Mammary epithelial cell (primary cell): ENCODE data around the gene BTN1A1.

Source experiments
- CTCF ChIP-seq, 2 donors: IDR thresholded peaks in 1 of 2; conservative IDR thresholded peaks in 1 of 2; 2 replicates each; pipeline ENCODE4 v1.5.1; 2011 to 2012; ENCODE audit warnings: inconsistent platforms in 2 of 2, low read length in 2 of 2, mild to moderate bottlenecking in 2 of 2, control low read depth in 1 of 2, low read depth in 1 of 2; ENCODE audit not compliant: insufficient read depth in 1 of 2; ENCODE audit errors: extremely low read depth in 1 of 2
- EZH2 ChIP-seq: IDR thresholded peaks from 2 replicates; pipeline ENCODE4 v1.6.1; 2012; ENCODE audit warnings: low read length, inconsistent platforms, borderline replicate concordance

GRCh38 chr6:26502626-26503025, 2.5 kb downstream of the BTN1A1 start:
- TF ChIP-seq CTCF (conservative IDR thresholded peaks at IDR 0.05 in 1 of 2, IDR thresholded peaks at IDR 0.05 in 1 of 2; ENCODE audit: extremely low read depth in 1 of 2, insufficient read depth in 1 of 2, low read depth in 1 of 2, low read length in 2 of 2) (no peak), EZH2 (no peak)
